ENCODE data around the gene VAV3. TPM values are rescaled to one million over a fixed set of nuclear protein-coding genes. Genes with fewer than 3 reads are reported as not detected.
A peak's percentile ranks its signal among the peaks of the same experiment; 100 is the strongest.

Gene VAV3
- total RNA-seq, 2 donors from 2014 or later = 18.4 to 21.4 TPM

DNA sequence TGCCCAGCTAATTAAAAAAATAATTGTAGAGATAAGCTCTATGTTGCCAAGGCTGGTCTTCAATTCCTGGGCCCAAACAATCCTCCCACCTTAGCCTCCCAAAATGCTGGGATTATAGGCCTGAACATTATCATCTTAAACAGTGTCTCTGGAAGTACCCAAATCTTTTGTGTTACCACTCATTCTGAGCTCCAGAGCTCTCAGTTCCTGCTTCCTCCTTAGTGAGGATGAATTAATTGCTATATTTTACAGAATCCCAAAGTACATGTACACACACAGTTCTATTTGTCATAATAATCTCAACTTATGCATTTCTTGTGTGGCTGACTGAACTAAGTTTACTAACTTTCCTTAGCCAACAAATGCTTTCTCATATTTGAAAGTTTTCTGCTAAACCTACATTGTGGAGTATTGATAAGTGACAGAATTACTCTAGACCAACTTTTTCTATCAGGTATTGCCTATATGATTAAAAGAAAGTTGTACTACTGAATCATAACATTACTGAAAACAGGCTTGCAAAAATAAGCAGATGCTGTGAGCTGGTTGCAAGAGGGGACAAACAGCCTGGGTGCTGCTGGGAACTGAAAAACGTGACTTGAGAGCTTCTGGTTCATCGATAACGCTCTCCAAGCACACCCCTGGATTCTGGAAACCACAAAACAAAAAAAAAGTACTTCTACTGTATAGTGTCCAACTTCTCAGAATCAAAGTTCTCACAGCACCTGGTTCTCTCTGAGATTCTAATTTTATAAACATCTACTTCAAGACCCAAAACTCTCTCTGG, 15.3 kb downstream of the VAV3 start:
- Histone ChIP-seq H3K36me3 (replicated peaks in 1 of 2; ENCODE audit: insufficient read depth in 1 of 2, low read depth in 2 of 2) (no peaks in the 10 kb centered on the region), H3K4me3 (no peak overlapping the region), H3K27ac (no peak overlapping the region), H3K27me3 (no peaks in the 10 kb centered on the region), H3K4me1 (no peaks in the 10 kb centered on the region), H3K9me3 (no peaks in the 10 kb centered on the region)
- intact Hi-C loops (cut with DNase I) = no loop called here
- no peak for ATAC-seq
- WGBS, 2 donors = 37 to 41% methylated on average over 3 of the region's 3 CpGs
- DNase-seq = no peak
- TF ChIP-seq POLR2A (IDR thresholded peaks at IDR 0.05) = no peak
- TF ChIP-seq CTCF (IDR thresholded peaks at IDR 0.05) = no peak

GRCh38 chr1:107946794-107947193, 18.2 kb downstream of the VAV3 start:
- H3K4me1 ChIP-seq = no peaks in the 10 kb centered on the region
- no peaks in the 10 kb centered on the region for H3K36me3 ChIP-seq (replicated peaks in 1 of 2; ENCODE audit: insufficient read depth in 1 of 2, low read depth in 2 of 2)
- intact Hi-C loops (cut with DNase I) = no loop called here
- no peak overlapping the region for H3K27ac ChIP-seq
- H3K27me3 ChIP-seq = no peaks in the 10 kb centered on the region
- TF ChIP-seq POLR2A (IDR thresholded peaks at IDR 0.05) (no peak), CTCF (IDR thresholded peaks at IDR 0.05) (no peak)
- ATAC-seq (no peak), DNase-seq (no peak)
- no peak overlapping the region for H3K4me3 ChIP-seq
- H3K9me3 ChIP-seq = no peaks in the 10 kb centered on the region

DNA sequence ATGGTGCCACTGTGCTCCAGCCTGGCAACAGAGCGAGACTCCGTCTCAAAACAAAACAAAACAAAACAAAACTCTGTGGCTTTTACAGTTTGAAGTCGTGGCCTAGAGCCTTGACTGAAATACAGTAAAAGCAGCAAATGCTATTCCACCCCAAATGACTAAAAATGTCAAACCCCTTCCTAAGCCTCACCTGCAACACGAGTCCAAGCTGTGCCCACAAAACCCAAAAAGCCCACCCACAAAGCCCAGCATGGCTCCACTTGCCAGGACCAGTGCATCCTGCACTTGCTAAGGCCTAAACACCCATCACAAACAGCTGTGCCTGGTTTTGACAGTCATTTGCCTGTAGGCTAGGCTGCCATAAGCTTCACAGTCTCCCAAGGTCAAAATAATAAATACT, 21.3 kb downstream of the VAV3 start:
- Histone ChIP-seq H3K4me3 (no peak overlapping the region), H3K27ac (no peak overlapping the region), H3K9me3 (no peaks in the 10 kb centered on the region), H3K36me3 (replicated peaks in 1 of 2; ENCODE audit: insufficient read depth in 1 of 2, low read depth in 2 of 2) (no peaks in the 10 kb centered on the region), H3K27me3 (no peaks in the 10 kb centered on the region), H3K4me1 (no peaks in the 10 kb centered on the region)
- WGBS, 2 donors = 65 to 69% methylated on average over 4 of the region's 4 CpGs
- no peak for TF ChIP-seq CTCF (IDR thresholded peaks at IDR 0.05)
- no peak for TF ChIP-seq POLR2A (IDR thresholded peaks at IDR 0.05)
- DNase-seq (no peak), ATAC-seq (no peak)
- intact Hi-C loops (cut with DNase I) = no loop called here

GRCh38 chr1:107942814-107943213, 22.2 kb downstream of the VAV3 start:
- TF ChIP-seq CTCF (IDR thresholded peaks at IDR 0.05) = no peak
- TF ChIP-seq POLR2A (IDR thresholded peaks at IDR 0.05) = no peak
- Histone ChIP-seq H3K36me3 (replicated peaks in 1 of 2; ENCODE audit: insufficient read depth in 1 of 2, low read depth in 2 of 2) (no peaks in the 10 kb centered on the region), H3K4me1 (no peaks in the 10 kb centered on the region), H3K9me3 (no peaks in the 10 kb centered on the region), H3K27me3 (no peaks in the 10 kb centered on the region), H3K27ac (no peak overlapping the region), H3K4me3 (no peak overlapping the region)
- intact Hi-C loops (cut with DNase I) = no loop called here
- 19 to 25% methylated on average over 1 of the region's 1 CpG for WGBS, 2 donors
- no peak for ATAC-seq
- DNase-seq = no peak

DNA sequence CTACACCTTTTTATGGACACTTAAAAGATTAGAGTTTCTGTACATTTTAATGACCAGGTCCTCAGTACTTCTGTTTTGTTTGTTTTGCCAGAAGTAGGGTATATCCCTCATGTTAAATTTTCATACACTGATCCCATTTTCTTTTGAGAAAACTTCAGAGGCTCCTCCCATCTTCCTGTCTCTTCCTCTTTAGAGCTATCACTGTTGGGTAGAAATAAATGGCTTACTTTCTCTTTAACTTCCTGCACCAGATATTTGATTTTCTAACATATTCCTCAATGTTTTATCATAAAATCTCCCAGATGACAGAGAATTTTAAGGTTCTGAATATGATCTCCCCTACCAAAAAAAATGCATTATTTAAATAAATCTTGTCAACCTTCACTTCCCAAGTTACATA, 23.4 kb downstream of the VAV3 start:
- TF ChIP-seq CTCF (IDR thresholded peaks at IDR 0.05) = no peak
- no peak for TF ChIP-seq POLR2A (IDR thresholded peaks at IDR 0.05)
- DNase-seq (no peak), ATAC-seq (no peak)
- no peaks in the 10 kb centered on the region for H3K9me3 ChIP-seq
- H3K4me1 ChIP-seq = no peaks in the 10 kb centered on the region
- H3K27me3 ChIP-seq = no peaks in the 10 kb centered on the region
- no peaks in the 10 kb centered on the region for H3K36me3 ChIP-seq (replicated peaks in 1 of 2; ENCODE audit: insufficient read depth in 1 of 2, low read depth in 2 of 2)
- intact Hi-C loops (cut with DNase I) = no loop called here
- H3K27ac ChIP-seq = peak overlapping the region in 1 of 4 donors; percentile 39
- no peak overlapping the region for H3K4me3 ChIP-seq

Data from body of pancreas (tissue), 4 donors.